Testis (tissue), 5 donors: Measurements from ENCODE around the gene TRNAU1AP. TPM values are rescaled to one million over a fixed set of nuclear protein-coding genes. Genes with fewer than 3 reads are reported as not detected.

Experiments
- DNase-seq: peaks from one replicate; pipeline ENCODE4 v3.0.0-alpha.2; 2019
- H3K27ac ChIP-seq, 2 donors: fragments of 200-600 bp; sonication (generic); one replicate each; pipeline ENCODE4 v1.5.1; 2019
- H3K27me3 ChIP-seq: fragments of 200-600 bp; sonication (generic); one replicate; pipeline ENCODE4 v1.5.1; 2019
- H3K36me3 ChIP-seq: fragments of 200-600 bp; sonication (generic); one replicate; pipeline ENCODE4 v1.5.1; 2017; ENCODE audit warnings: low read depth; ENCODE audit errors: missing control alignments
- H3K4me1 ChIP-seq: fragments of 200-600 bp; sonication (generic); one replicate; pipeline ENCODE4 v1.5.1; 2019
- H3K4me3 ChIP-seq, 2 donors: fragments of 200-600 bp; sonication (generic); one replicate each; pipeline ENCODE4 v1.5.1; 2017 to 2019
- H3K9me3 ChIP-seq: fragments of 200-600 bp; sonication (generic); one replicate; pipeline ENCODE4 v1.5.1; 2017
- POLR2A ChIP-seq: fragments of 450-650 bp; IDR thresholded peaks from one replicate; pipeline ENCODE4 v1.6.1; 2017; ENCODE audit warnings: antibody characterized with exemption, mild to moderate bottlenecking, moderate library complexity
- WGBS, 2 donors: methylation state at CpG; one replicate each; pipeline ENCODE4 v1.1.5; 2018; 5-methylcytosine and 5-hydroxymethylcytosine counted together
- intact Hi-C: fragments of 100-400 bp; cut with DNase I; formaldehyde crosslinking; loops from one replicate; pipeline ENCODE4 v1.15.1; 2023; ENCODE audit warnings: low total_unique reads
- long read RNA-seq, 2 donors: transcript quantifications; one replicate each; lab custom pipeline, GENCODE V29; 2026
- polyA plus RNA-seq: library from polyadenylated mRNA; stranded (reverse); fragments of 350-450 nt; fragmentation: Illumina TruSeq; extraction: RNeasy Lipid Tissue Mini Kit (QIAGEN cat#74804); gene quantifications from one replicate; pipeline ENCODE4 v1.2.3, GENCODE V29; 2014; ENCODE audit warnings: low read depth, low replicate concordance; ENCODE audit not compliant: insufficient read depth
- total RNA-seq, 2 donors: library from RNA; depleted of rRNA; stranded (reverse); fragments of >200 nt; gene quantifications; one replicate each; pipeline ENCODE4 v1.2.3, GENCODE V29; 2016
- TF ChIP-seq, protein P1 (sequence below), 3 experiments: fragments of 450-650 bp in 2 of 3; fragments of 200-600 bp in 1 of 3; sonication (generic) in 1 of 3; IDR thresholded peaks; one replicate each; pipeline ENCODE4 v1.5.1; 2016 to 2019; ENCODE audit warnings: antibody characterized with exemption in 3 of 3, mild to moderate bottlenecking in 2 of 3, moderate library complexity in 1 of 3

TRNAU1AP gene
- total RNA-seq = 10 to 100 TPM; 15.5 to 22.5 TPM
- 19.8 TPM for polyA plus RNA-seq
- long read RNA-seq, donor 1, partial matches to known transcripts = 0 of 3 reads
- long read RNA-seq, donor 1, other reads (novel, unspliced or antisense) = 0 of 3 reads
- long read RNA-seq, donor 2, partial matches to known transcripts = 0 of 3 reads
- long read RNA-seq, donor 2, other reads (novel, unspliced or antisense) = 0 of 3 reads

DNA sequence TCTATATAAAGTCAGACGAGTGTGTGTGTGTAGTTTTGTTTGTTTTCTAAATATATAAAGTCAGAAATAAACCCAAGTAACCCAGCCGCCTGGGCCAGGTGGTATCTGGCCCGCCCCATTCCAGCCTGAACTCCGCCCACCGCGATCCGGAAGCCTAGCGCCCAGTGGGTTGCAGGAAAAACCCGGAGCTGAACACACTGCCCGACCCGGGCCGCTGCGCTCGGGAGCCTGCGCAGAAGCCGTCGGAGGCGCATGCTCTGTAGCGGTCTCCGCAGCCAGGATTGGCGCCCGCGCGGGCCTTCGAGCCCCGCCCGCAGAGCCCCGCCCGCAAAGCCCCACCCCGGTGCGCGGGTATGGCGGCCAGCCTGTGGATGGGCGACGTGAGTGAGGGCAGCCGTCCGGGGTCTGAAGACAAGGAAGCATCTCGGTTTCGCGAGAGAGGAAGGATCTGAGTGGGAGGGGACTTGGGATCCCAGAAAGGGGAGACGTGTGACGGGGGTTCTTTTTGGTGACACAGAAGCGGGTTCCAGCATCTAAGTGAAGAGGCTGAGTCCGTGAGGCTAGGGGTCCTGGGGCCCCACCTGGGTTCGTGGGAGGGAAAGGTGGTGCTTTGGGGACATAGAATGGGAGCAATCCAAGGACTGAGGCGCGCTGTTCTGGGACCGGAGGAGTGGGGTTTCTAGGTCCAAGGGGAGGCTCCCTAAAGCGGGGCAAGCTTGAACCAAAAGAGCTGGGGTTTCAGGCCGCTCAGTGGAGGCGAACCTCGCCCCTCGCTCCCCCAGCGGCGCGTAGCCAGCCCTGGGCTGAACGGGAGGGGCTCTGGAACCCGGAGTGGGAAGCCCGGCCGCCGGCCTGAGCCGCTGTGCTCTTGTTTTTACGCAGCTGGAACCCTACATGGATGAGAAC is at the start of gene TRNAU1AP:
TRNAU1AP (plus strand) TSS at position 328 of the 906 bp plus-strand sequence; CDS start at position 354, 26 bp downstream.
- intact Hi-C loops = no loop called here
- H3K27ac ChIP-seq = peak within 1 kb of the TSS; percentile 83 to 88

DNA sequence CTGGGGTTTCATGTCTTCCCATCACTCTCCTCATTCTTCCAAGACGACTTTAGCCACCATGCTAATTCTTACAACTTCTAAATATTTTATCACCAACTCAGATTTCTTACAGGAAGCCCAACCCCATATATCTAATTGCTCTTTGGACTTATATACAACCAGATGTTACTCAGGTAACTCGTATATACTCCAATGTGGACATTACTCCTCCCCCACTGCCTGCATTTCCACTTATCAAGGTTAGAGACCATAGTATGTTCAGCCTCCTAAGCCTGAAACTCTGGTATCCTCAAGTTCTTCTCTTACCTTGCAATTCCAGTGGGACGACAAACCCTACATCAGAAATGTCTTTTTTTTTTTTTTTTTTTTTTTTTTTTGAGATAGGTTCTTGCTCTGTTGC is 49.8 kb upstream of the TRNAU1AP start:
- no peak overlapping the region for H3K27ac ChIP-seq
- H3K4me3 ChIP-seq = no peak overlapping the region
- no peaks in the 10 kb centered on the region for H3K9me3 ChIP-seq
- WGBS, 2 donors = 73 to 77% methylated on average over 3 of the region's 3 CpGs
- H3K4me1 ChIP-seq = peaks cover 12% of the 10 kb centered on the region
- intact Hi-C loops = no loop called here
- TF ChIP-seq, protein P1, sequence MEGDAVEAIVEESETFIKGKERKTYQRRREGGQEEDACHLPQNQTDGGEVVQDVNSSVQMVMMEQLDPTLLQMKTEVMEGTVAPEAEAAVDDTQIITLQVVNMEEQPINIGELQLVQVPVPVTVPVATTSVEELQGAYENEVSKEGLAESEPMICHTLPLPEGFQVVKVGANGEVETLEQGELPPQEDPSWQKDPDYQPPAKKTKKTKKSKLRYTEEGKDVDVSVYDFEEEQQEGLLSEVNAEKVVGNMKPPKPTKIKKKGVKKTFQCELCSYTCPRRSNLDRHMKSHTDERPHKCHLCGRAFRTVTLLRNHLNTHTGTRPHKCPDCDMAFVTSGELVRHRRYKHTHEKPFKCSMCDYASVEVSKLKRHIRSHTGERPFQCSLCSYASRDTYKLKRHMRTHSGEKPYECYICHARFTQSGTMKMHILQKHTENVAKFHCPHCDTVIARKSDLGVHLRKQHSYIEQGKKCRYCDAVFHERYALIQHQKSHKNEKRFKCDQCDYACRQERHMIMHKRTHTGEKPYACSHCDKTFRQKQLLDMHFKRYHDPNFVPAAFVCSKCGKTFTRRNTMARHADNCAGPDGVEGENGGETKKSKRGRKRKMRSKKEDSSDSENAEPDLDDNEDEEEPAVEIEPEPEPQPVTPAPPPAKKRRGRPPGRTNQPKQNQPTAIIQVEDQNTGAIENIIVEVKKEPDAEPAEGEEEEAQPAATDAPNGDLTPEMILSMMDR (IDR thresholded peaks at IDR 0.05) = no peak
- no peak for TF ChIP-seq POLR2A
- no peak for DNase-seq
- H3K27me3 ChIP-seq = no peaks in the 10 kb centered on the region
- no peaks in the 10 kb centered on the region for H3K36me3 ChIP-seq

More for the DNA sequence above, at the start of gene TRNAU1AP:
- no peaks in the 10 kb centered on the region for H3K9me3 ChIP-seq
- TF ChIP-seq, protein P1 (IDR thresholded peaks at IDR 0.05) = no peak
- no peak for TF ChIP-seq POLR2A
- 0 to 1% methylated on average over 20 to 54 of the region's 63 CpGs for WGBS, 2 donors
- H3K4me3 ChIP-seq = peak within 1 kb of the TSS; percentile 86 to 95
- no peaks in the 10 kb centered on the region for H3K36me3 ChIP-seq
- DNase-seq = peak; percentile 96
- H3K27me3 ChIP-seq = no peaks in the 10 kb centered on the region
- H3K4me1 ChIP-seq = peaks cover 10% of the 10 kb centered on the region

DNA sequence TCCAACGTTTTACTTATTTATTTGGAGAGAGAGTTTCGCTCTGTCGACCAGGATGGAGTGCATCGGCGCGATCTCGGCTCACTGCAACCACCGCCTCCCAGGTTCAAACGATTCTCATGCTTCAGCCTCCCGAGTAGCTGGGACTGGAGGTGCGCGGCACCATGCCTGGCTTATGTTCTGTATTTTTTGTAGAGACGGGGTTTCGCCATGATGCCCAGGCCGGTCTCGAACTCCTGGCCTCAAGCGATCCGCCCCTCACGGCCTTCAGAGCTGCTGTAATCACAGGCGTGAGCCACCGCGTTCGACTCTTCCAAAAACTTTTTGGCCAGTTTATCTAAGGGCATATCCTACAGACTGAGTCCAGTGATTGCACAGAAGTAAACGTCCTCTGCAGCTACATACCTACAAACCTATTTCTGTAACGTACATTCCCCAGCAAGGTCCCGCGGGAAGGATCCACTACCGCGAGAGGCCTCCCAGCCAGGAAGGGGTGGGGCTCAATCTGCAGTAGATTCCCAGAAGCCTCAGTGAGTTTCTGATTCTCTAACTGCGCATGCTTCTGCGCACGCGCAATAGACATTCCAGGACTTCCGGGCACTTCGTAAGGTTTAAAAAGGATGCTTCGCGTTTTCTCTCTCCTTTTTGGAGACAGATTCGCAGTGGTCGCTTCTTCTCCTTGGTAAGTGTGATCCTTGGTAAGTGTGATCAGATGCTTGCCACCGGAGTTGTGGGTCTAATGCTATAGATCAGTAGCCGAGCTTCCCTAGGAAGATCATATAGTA is 47.3 kb upstream of the TRNAU1AP start, which contains the start of gene RCC1:
RCC1 (plus strand) TSS at position 638 of the 782 bp plus-strand sequence. CDS start 23,824 bp downstream, outside the sequence.
- Histone ChIP-seq H3K4me1 (peaks cover 27% of the 10 kb centered on the region), H3K9me3 (no peaks in the 10 kb centered on the region), H3K27me3 (no peaks in the 10 kb centered on the region), H3K27ac (peak within 1 kb of the TSS; percentile 62 to 72), H3K4me3 (peak within 1 kb of the TSS; percentile 88), H3K36me3 (no peaks in the 10 kb centered on the region)
- intact Hi-C loops = no loop called here
- WGBS, 2 donors = 2% methylated on average over 41 of the region's 41 CpGs
- TF ChIP-seq, protein P1 (IDR thresholded peaks at IDR 0.05) = no peak
- TF ChIP-seq POLR2A = peak; percentile 94
- peak; percentile 98 for DNase-seq

DNA sequence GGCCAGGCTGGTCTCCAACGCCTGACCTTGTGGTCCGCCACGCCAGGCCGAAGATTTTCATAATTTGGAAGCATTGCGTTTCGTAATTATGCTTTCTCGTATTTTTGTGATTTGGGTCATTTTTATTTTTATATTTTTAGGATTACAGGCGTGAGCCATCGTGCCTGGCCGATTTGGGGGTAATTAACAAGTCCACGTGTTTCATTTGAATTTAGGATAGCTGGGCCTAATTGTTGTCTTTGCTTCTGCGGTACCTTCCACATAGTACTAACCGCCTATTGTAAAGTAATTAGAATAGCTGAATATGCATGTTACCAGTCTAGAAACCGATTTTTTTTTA is 46.0 kb upstream of the TRNAU1AP start:
- intact Hi-C loops = no loop called here
- H3K27ac ChIP-seq = peak overlapping the region; percentile 61 to 72
- no peaks in the 10 kb centered on the region for H3K9me3 ChIP-seq
- WGBS, 2 donors = 1 to 2% methylated on average over 14 of the region's 14 CpGs
- no peak for TF ChIP-seq POLR2A
- TF ChIP-seq, protein P1 (IDR thresholded peaks at IDR 0.05) = no peak
- no peaks in the 10 kb centered on the region for H3K36me3 ChIP-seq
- DNase-seq = no peak
- peak overlapping the region; percentile 88 for H3K4me3 ChIP-seq
- peaks cover 27% of the 10 kb centered on the region for H3K4me1 ChIP-seq
- no peaks in the 10 kb centered on the region for H3K27me3 ChIP-seq
